Measurements from ENCODE around the gene IMMT.

DNA sequence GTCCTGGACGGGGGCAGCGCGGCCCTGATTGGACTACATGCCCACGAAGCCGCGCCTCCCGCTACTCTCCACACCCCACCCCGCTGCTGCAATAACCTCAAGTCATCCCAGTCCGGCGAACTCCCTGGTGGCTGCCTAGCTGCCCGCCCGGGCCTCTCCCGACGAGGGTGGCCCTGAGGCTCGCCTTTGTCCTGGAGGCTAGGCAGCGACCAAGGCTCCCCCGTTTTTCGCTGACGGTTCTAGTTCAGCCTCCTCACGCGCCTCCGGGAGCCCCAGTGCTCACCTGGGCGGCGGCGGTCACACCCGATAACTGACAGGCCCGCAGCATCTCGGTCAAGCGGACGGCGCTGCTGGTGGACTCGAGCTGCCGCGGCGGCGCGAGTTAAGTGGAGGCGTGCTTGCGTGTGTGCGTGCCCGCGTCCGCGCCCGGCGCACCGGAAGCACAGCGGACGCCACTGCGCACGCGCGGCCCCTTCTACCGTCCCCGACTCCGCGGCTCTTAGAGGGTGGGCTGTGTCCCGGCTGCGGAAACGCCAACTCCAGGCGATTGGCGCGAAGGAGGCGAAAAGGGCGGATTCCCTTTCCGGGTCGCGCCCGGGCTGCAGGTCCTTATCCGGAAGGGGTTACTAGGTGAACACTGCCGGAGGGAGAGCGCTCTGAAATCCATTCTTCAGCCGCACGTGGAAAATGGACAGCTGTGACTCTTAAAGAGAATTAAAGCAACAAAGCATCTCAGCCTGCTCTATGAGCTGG lies at the start of gene IMMT:
- TF ChIP-seq, protein P1, sequence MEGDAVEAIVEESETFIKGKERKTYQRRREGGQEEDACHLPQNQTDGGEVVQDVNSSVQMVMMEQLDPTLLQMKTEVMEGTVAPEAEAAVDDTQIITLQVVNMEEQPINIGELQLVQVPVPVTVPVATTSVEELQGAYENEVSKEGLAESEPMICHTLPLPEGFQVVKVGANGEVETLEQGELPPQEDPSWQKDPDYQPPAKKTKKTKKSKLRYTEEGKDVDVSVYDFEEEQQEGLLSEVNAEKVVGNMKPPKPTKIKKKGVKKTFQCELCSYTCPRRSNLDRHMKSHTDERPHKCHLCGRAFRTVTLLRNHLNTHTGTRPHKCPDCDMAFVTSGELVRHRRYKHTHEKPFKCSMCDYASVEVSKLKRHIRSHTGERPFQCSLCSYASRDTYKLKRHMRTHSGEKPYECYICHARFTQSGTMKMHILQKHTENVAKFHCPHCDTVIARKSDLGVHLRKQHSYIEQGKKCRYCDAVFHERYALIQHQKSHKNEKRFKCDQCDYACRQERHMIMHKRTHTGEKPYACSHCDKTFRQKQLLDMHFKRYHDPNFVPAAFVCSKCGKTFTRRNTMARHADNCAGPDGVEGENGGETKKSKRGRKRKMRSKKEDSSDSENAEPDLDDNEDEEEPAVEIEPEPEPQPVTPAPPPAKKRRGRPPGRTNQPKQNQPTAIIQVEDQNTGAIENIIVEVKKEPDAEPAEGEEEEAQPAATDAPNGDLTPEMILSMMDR (IDR thresholded peaks at IDR 0.05): peak in 2 of 6 experiments; percentile 25 to 26
- TF ChIP-seq POLR2AphosphoS5 (IDR thresholded peaks at IDR 0.05): peak; percentile 87 to 95
- TF ChIP-seq POLR2A (IDR thresholded peaks at IDR 0.05): peak; percentile 42 to 96 (median 82)
- peak in 1 of 4 donors; percentile 42 for TF ChIP-seq EP300 (IDR thresholded peaks at IDR 0.05)

Data from upper lobe of left lung (tissue), 4 donors.